Endometrium (tissue), 2 donors: Measurements from ENCODE around the gene CHRM5.
"Not testable (repeated sequence)": the region's sequence is repeated elsewhere in the genome, so short reads cannot be mapped to it uniquely, and the experiment has no call there.

ENCODE experiments used
- FAIRE-seq: peaks from 2 replicates; lab custom pipeline; 2012; peaks lifted over from hg19 to GRCh38; lab: Jason Lieb, UNC
- donor health status: control.
- donor health status: control.

CHRM5 gene

GRCh38 chr15:33988384-33988783 is 20.1 kb downstream of the CHRM5 start:
- FAIRE-seq = no peak

DNA sequence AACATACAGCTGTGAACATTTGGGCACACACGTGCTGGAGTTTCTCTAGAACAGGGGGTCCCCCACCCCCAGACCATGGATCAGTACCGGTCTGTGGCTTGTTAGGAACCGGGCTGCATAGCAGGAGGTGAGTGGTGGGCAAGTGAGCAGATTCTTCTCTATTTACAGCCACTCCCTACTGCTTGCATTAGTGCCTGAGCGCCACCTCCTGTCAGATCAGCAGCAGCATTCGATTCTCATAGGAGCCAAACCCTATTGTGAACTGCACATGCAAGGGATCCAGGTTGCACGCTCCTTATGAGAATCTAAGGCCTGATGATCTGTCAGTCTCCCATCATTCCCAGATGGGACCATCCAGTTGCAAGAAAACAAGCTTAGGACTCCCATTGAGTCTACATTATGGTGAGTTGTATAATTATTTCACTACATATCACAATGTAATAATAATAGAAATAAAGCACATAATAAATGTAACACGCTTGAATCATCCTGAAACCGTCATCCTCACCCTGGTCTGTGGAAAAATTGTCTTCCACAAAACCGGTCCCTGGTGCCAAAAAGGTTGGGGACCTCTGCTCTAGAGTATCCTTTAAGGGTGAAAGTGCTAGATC is 25.8 kb downstream of the CHRM5 start:
- no peak for FAIRE-seq

GRCh38 chr15:33995666-33996065 is 27.4 kb downstream of the CHRM5 start:
- FAIRE-seq = not testable (repeated sequence)

GRCh38 chr15:34001536-34001935 is 33.2 kb downstream of the CHRM5 start:
- FAIRE-seq = no peak

DNA sequence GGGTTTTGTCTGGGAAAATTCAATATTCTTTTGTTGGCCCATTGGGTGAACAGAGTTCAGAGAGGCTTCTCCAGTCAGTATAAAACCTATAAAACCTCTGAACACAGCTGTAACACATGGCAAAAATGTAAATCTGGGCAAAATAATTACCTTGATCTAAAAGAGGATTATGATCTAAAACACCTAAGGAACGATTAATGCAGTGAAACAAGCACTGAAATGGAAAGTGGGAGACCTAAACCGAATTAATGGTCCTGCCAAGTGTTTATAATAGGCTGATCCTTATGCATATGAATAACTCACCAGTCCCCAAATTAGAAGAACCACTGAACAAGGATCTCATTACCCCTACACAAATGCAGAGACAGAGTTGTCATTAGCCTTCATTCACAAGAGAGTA is 38.1 kb downstream of the CHRM5 start:
- FAIRE-seq = no peak

- FAIRE-seq = no peak
Measured at GRCh38 chr15:34009656-34010055, 41.4 kb downstream of the CHRM5 start.

DNA sequence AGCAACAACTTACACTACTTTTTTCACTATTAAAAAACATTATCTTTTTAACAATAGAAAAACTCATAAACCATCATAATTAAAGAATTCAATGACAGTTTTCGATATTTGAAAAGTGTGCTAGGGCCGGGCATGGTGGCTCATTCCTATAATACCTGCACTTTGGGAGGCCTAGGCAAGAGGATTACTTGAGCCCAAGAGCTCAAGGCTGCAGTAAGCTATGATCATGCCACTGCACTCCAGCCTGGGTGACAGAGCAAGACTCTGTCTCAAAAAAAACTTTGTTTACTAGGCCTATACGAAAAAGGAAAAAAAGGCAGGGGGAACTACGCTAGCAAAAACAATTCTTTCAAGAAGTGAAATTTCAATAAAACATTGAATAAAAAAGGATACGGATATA is 42.6 kb downstream of the CHRM5 start:
- FAIRE-seq = no peak

- no peak for FAIRE-seq
Measured at GRCh38 chr15:34011481-34011880, 43.2 kb downstream of the CHRM5 start.

GRCh38 chr15:34012461-34013028 is 44.2 kb downstream of the CHRM5 start:
- no peak for FAIRE-seq

GRCh38 chr15:34013746-34014145 is 45.4 kb downstream of the CHRM5 start:
- FAIRE-seq = no peak

DNA sequence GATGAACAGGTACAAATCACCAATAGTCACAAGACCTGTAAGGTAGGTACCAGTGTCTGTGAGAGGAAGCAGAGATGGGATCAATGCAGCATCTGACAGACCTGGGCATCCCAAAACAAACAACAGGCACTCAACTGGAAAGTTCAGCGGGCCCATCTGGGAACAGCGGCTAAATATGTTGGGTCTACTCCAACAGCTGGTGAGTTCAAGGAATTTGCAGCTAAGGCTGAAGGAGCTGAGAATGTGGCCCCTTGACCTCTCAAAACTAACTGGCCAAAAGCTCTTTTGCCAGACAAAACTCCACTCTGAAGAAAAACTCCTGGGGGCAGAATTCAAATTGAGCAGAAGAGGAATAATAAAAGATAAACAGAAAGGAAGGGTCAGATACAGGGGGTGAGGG is 46.3 kb downstream of the CHRM5 start:
- no peak for FAIRE-seq

- no peak for FAIRE-seq
Measured at GRCh38 chr15:34018021-34018645, 49.8 kb downstream of the CHRM5 start.

DNA sequence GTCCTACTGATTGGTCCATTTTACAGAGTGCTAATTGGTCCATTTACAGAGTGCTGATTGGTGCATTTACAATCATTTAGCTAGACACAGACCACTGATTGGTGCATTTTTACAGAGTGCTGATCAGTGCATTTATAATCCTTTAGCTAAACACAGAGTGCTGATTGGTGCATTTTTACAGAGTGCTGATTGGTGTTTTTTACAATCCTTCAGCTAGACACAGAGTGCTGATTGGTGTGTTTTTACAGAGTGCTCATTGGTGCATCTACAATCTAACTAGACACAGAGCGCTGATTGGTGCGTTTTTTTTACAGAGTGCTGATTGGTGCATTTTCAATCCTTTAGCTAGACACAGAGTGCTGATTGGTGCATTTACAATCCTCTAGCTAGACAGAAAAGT is 50.4 kb downstream of the CHRM5 start:
- not testable (repeated sequence) for FAIRE-seq

DNA sequence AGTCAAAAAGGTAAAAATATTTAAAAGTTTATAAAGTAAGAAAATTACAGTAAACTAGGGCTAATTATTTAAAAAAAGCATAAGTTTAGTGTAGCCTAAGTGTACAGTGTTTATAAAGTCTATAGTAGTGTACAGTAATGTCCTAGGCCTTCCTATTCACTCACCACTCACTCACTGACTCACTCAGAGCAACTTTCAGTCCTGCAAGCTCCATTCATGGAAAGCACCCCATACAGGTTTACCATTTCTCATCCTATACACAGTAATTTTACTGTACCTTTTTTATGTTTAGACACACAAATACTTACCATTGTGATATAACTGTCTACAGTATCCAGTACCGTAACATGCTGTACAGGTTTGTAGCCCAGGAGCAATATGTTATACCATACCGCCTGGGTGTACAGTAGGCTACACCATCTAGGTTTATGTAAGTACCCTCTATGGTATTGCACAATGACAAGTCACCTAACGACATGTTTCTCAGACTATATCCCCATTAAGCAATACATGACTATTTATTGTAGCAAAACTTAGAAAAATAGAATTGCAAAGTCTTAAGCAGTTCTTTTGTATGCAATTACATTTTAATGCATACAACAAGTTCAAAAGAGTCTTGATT is 51.2 kb downstream of the CHRM5 start:
- FAIRE-seq = no peak

GRCh38 chr15:34023907-34024306 is 55.6 kb downstream of the CHRM5 start:
- no peak for FAIRE-seq

GRCh38 chr15:34025252-34025651 is 57.0 kb downstream of the CHRM5 start:
- FAIRE-seq = no peak

GRCh38 chr15:34027606-34028005 is 59.3 kb downstream of the CHRM5 start:
- no peak for FAIRE-seq

- no peak for FAIRE-seq
Measured at GRCh38 chr15:34031987-34032760, 63.9 kb downstream of the CHRM5 start.

GRCh38 chr15:34038023-34038870 is 70.0 kb downstream of the CHRM5 start:
- no peak for FAIRE-seq

GRCh38 chr15:34038871-34039789 is 70.8 kb downstream of the CHRM5 start, which contains the start of gene AVEN:
Gene AVEN, minus strand, starts transcription at chr15:34039204. Its CDS starts 158 bp downstream, at chr15:34039046.
- no peak for FAIRE-seq

DNA sequence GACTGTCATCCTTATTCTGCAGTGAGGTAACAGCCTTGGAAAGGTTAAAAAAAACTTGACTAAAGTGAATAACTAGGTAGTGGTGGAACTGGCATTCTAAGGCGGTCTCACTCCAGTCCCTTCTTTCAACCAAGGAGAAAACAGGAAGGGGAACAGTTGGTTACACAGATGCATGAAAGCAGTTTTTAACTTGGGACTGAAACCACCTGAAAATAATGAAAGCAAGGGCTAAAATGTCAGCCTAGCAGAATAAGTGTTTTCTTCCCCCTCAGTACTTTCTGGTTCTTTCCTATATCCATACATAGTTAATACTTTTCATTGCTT is 71.5 kb downstream of the CHRM5 start:
- FAIRE-seq = no peak
